ENCODE data around the gene LRIG1. TPM values are rescaled to one million over a fixed set of nuclear protein-coding genes. Genes with fewer than 3 reads are reported as not detected.

Gene LRIG1
- total RNA-seq, 1 donor from 2014 or later = 30.7 TPM

DNA sequence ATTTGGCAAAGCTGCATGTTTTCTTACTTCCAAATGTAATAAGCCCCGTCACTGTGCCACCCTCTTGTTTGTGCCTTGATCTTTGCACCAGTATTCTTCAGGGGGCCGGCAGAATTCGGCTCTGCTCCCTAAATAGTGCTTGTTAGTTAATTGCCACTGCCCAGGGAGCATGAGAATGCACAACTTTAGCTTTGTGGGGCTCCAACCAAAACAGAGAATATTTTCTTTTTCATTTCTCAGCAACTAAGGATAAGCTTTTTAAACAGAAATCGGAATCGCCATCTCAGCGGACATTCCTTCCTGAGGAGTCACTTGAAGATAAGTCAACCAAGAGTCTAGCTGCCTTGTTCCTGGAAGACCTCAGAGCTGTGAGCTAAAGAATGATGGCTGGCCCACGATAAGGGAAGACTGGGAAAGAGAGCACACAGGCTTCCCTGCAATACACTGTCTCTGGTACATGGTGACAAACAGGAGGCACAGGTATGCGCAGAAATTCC, 106.0 kb downstream of the LRIG1 start:
- TF ChIP-seq POLR2A (IDR thresholded peaks at IDR 0.05) = no peak
- no peak for TF ChIP-seq POLR2AphosphoS5 (IDR thresholded peaks at IDR 0.05; ENCODE audit: insufficient read depth in 1 of 2, low read depth in 1 of 2)
- TF ChIP-seq, protein P1, sequence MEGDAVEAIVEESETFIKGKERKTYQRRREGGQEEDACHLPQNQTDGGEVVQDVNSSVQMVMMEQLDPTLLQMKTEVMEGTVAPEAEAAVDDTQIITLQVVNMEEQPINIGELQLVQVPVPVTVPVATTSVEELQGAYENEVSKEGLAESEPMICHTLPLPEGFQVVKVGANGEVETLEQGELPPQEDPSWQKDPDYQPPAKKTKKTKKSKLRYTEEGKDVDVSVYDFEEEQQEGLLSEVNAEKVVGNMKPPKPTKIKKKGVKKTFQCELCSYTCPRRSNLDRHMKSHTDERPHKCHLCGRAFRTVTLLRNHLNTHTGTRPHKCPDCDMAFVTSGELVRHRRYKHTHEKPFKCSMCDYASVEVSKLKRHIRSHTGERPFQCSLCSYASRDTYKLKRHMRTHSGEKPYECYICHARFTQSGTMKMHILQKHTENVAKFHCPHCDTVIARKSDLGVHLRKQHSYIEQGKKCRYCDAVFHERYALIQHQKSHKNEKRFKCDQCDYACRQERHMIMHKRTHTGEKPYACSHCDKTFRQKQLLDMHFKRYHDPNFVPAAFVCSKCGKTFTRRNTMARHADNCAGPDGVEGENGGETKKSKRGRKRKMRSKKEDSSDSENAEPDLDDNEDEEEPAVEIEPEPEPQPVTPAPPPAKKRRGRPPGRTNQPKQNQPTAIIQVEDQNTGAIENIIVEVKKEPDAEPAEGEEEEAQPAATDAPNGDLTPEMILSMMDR (IDR thresholded peaks at IDR 0.05) = no peak
- Histone ChIP-seq H3K9me3 (no peaks in the 10 kb centered on the region), H3K36me3 (no peaks in the 10 kb centered on the region), H3K4me3 (no peak overlapping the region), H3K4me1 (peaks cover 36% of the 10 kb centered on the region), H3K27ac (no peak overlapping the region), H3K27me3 (no peaks in the 10 kb centered on the region)
- no peak for DNase-seq (ENCODE audit: extremely low spot score in 2 of 2)
- intact Hi-C loops (cut with DNase I) = no loop called here

DNA sequence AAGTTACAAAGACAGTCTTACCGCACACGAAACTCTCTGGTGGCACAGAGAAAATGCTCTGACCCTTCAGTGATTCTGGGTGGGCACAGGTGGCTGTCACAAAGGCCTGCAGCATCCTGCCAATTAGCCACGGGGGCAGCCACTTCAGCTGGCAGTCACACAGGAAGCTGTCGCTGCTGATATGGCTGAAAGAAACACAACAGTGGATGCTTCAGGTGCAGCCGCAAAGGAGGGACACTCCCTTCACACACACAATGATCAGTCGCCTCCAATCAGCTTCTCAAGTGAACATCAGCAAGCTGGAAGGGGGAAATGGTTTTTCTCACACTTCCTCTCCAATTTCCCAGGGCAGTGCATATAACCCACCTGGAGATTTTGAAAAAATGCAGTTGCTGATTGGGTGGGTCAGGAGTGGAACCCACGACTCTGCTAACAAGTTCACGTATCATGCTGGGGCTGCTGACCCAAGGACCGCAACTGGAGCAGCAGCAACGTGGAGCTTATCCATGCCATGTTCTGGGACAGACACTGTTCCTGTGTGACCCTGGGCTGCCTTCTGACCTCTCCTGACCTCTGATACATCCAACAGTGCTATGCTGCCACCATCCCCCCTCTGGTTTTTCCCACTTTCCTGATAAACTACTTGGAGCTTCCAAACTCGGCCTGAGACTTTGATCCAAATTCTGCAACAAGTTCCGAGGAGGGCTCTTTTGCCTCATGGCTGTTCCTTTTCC, 106.6 kb downstream of the LRIG1 start:
- TF ChIP-seq POLR2A (IDR thresholded peaks at IDR 0.05) = no peak
- TF ChIP-seq, protein P1 (IDR thresholded peaks at IDR 0.05) = no peak
- TF ChIP-seq POLR2AphosphoS5 (IDR thresholded peaks at IDR 0.05; ENCODE audit: insufficient read depth in 1 of 2, low read depth in 1 of 2) = no peak
- Histone ChIP-seq H3K9me3 (no peaks in the 10 kb centered on the region), H3K36me3 (no peaks in the 10 kb centered on the region), H3K27me3 (no peaks in the 10 kb centered on the region), H3K4me3 (no peak overlapping the region), H3K27ac (peak overlapping the region; percentile 45), H3K4me1 (peaks cover 35% of the 10 kb centered on the region)
- intact Hi-C loops (cut with DNase I) = no loop called here
- no peak for DNase-seq (ENCODE audit: extremely low spot score in 2 of 2)

DNA sequence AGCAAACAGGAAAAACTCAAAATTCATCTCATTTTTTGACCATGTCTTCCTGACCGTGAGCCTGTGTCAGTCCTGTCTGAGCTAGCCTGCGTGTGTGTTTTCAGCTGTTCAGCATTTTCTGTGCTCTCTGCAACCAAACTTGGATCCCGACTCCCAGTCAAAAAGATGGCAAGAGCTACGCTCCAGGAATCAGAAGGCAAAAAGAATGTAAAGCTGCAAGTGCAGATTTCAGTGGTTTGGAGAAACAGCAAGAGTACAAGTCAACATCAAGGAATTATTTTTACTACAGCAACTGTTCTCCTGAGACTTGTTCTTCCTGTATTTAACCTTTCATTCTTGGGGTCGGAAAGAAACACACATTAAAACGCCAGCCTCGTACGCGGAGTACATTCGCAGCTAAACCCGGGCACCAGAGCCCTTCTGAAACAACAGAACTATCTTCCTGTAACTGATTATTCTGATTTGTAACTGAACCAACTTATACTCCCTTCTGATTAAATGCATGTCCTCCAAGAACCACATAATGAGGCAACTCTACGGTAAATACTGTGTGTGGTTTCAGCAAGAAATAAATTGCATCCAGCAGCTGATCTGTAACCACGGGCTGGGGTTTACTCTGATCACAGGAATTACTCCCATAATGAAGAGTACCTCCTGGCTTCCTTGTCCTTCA, 107.4 kb downstream of the LRIG1 start:
- Histone ChIP-seq H3K27me3 (no peaks in the 10 kb centered on the region), H3K4me1 (peaks cover 28% of the 10 kb centered on the region), H3K9me3 (no peaks in the 10 kb centered on the region), H3K27ac (peak overlapping the region; percentile 45), H3K4me3 (no peak overlapping the region), H3K36me3 (no peaks in the 10 kb centered on the region)
- DNase-seq (ENCODE audit: extremely low spot score in 2 of 2) = no peak
- no peak for TF ChIP-seq POLR2A (IDR thresholded peaks at IDR 0.05)
- peak in 1 of 2 donors; percentile 42 for TF ChIP-seq POLR2AphosphoS5 (IDR thresholded peaks at IDR 0.05; ENCODE audit: insufficient read depth in 1 of 2, low read depth in 1 of 2)
- TF ChIP-seq, protein P1 (IDR thresholded peaks at IDR 0.05) = no peak
- intact Hi-C loops (cut with DNase I) = no loop called here

DNA sequence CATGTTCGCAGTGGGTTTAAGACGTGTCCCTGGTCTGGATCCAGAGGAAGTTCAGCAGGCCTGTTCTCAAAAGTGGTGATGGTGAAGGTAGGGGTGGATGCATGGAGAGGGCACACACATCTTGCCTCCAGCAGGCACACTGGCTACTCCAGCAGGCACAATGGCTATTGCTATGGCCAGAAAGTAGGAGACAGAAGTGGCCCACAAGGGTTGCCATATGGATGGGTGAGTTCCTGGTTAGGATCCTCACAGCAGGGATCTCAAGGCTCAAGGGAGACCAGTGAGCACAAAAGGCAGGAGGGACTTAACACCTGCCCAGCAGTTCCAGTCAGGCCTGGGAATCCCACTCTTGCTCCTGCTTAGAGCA, 107.9 kb downstream of the LRIG1 start:
- DNase-seq (ENCODE audit: extremely low spot score in 2 of 2) = no peak
- H3K36me3 ChIP-seq = no peaks in the 10 kb centered on the region
- TF ChIP-seq POLR2A (IDR thresholded peaks at IDR 0.05) (no peak), POLR2AphosphoS5 (IDR thresholded peaks at IDR 0.05; ENCODE audit: insufficient read depth in 1 of 2, low read depth in 1 of 2) (no peak)
- TF ChIP-seq, protein P1 (IDR thresholded peaks at IDR 0.05) = no peak
- no peak overlapping the region for H3K4me3 ChIP-seq
- H3K27ac ChIP-seq = peak overlapping the region; percentile 45
- H3K9me3 ChIP-seq = no peaks in the 10 kb centered on the region
- H3K27me3 ChIP-seq = no peaks in the 10 kb centered on the region
- peaks cover 23% of the 10 kb centered on the region for H3K4me1 ChIP-seq
- intact Hi-C loops (cut with DNase I) = no loop called here

DNA sequence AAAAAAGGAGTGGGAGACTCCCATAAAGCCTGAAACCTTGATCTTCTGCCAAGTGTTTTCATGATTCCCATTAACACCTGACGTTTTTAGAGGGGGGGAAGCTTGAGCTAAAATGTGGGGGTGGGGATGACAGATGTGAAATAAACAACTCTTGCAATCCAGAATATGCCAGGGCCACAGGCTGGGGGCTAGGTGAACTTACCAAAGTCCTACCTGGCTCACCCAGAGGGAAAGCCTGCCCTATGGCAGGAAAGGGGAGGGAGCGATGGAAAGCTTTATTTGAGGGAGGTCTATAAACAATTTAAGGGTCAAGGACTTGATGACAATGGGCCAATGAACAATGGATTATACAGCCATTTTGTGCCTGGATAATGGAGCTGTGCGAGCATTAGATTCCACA, 108.3 kb downstream of the LRIG1 start:
- TF ChIP-seq POLR2AphosphoS5 (IDR thresholded peaks at IDR 0.05; ENCODE audit: insufficient read depth in 1 of 2, low read depth in 1 of 2) = no peak
- no peak for TF ChIP-seq POLR2A (IDR thresholded peaks at IDR 0.05)
- Histone ChIP-seq H3K4me3 (no peak overlapping the region), H3K27ac (peak overlapping the region; percentile 45), H3K36me3 (no peaks in the 10 kb centered on the region), H3K4me1 (peaks cover 22% of the 10 kb centered on the region), H3K9me3 (no peaks in the 10 kb centered on the region), H3K27me3 (no peaks in the 10 kb centered on the region)
- intact Hi-C loops (cut with DNase I) = no loop called here
- DNase-seq (ENCODE audit: extremely low spot score in 2 of 2) = no peak
